Ovary (tissue), 3 donors: ENCODE measurements around the gene STPG4.

Source experiments
- CTCF ChIP-seq, 3 donors: fragments of 450-650 bp in 2 of 3; fragments of 200-600 bp in 1 of 3; IDR thresholded peaks; one replicate each; pipeline versions ENCODE4 v1.5.1 to v1.8.0; 2016 to 2022; ENCODE audit warnings: antibody characterized with exemption in 3 of 3, mild to moderate bottlenecking in 1 of 3
- EP300 ChIP-seq: sonication (generic); formaldehyde crosslinking; IDR thresholded peaks from one replicate; pipeline ENCODE4 v1.6.1; 2017; ENCODE audit warnings: antibody characterized with exemption
- POLR2A ChIP-seq: fragments of 450-650 bp; IDR thresholded peaks from one replicate; pipeline ENCODE4 v1.6.1; 2017; ENCODE audit warnings: antibody characterized with exemption, mild to moderate bottlenecking, moderate library complexity
- donor health status: DM: no; HTN: no; CAD: no.

GRCh38 chr2:47201224-47201623 is 46.1 kb upstream of the STPG4 start:
- no peak for TF ChIP-seq CTCF (IDR thresholded peaks at IDR 0.05)
- TF ChIP-seq EP300: no peak
- TF ChIP-seq POLR2A: no peak
